GM21360 (cell line): Measurements from ENCODE around the gene NDUFS4.
"Not testable (repeated sequence)": the region's sequence is repeated elsewhere in the genome, so short reads cannot be mapped to it uniquely, and the experiment has no call there.

Experiments
- ATAC-seq: cut with Tn5 transposase; IDR thresholded peaks from one replicate; pipeline ENCODE4 v1.9.1; 2021; ENCODE audit warnings: mild to moderate bottlenecking, moderate library complexity; ENCODE audit not compliant: unreplicated experiment

Gene NDUFS4

GRCh38 chr5:53560506-53561191 is at the start of gene NDUFS4:
Gene NDUFS4, plus strand, starts transcription at chr5:53560639. Its CDS starts 24 bp downstream, at chr5:53560663.
- ATAC-seq, result peak; percentile 93

GRCh38 chr5:53512539-53512938 is 47.9 kb upstream of the NDUFS4 start:
- no peak for ATAC-seq

GRCh38 chr5:53515988-53516387 is 44.5 kb upstream of the NDUFS4 start:
- no peak for ATAC-seq

GRCh38 chr5:53520813-53521212 is 39.6 kb upstream of the NDUFS4 start:
- ATAC-seq, result no peak

GRCh38 chr5:53537711-53538110 is 22.7 kb upstream of the NDUFS4 start:
- ATAC-seq, result no peak

- ATAC-seq, result not testable (repeated sequence)
Observed at GRCh38 chr5:53540739-53541138, 19.7 kb upstream of the NDUFS4 start.

GRCh38 chr5:53541859-53542258 is 18.6 kb upstream of the NDUFS4 start:
- no peak for ATAC-seq

- no peak for ATAC-seq
Observed at GRCh38 chr5:53542926-53543325, 17.5 kb upstream of the NDUFS4 start.

- no peak for ATAC-seq
Observed at GRCh38 chr5:53543401-53543800, 17.0 kb upstream of the NDUFS4 start.

- ATAC-seq, result no peak
Observed at GRCh38 chr5:53545744-53546143, 14.7 kb upstream of the NDUFS4 start.

- ATAC-seq, result no peak
Observed at GRCh38 chr5:53547226-53547625, 13.2 kb upstream of the NDUFS4 start.

GRCh38 chr5:53548501-53548900 is 11.9 kb upstream of the NDUFS4 start:
- not testable (repeated sequence) for ATAC-seq

- no peak for ATAC-seq
Observed at GRCh38 chr5:53549792-53550191, 10.6 kb upstream of the NDUFS4 start.

GRCh38 chr5:53552561-53552960 is 7.9 kb upstream of the NDUFS4 start:
- no peak for ATAC-seq

GRCh38 chr5:53554444-53554843 is 6.0 kb upstream of the NDUFS4 start:
- no peak for ATAC-seq

- ATAC-seq, result no peak
Observed at GRCh38 chr5:53555160-53555559, 5.3 kb upstream of the NDUFS4 start.

- ATAC-seq, result no peak
Observed at GRCh38 chr5:53556001-53556400, 4.4 kb upstream of the NDUFS4 start.

GRCh38 chr5:53557386-53557785 is 3.1 kb upstream of the NDUFS4 start:
- no peak for ATAC-seq

GRCh38 chr5:53558966-53559365 is 1.5 kb upstream of the NDUFS4 start:
- no peak for ATAC-seq

- ATAC-seq, result peak; percentile 5
Observed at GRCh38 chr5:53560028-53560427, 411 bp upstream of the NDUFS4 start.

GRCh38 chr5:53568401-53568800 is 8.0 kb downstream of the NDUFS4 start:
- ATAC-seq, result no peak

- ATAC-seq, result no peak
Observed at GRCh38 chr5:53568871-53569270, 8.4 kb downstream of the NDUFS4 start.

GRCh38 chr5:53569453-53569852 is 9.0 kb downstream of the NDUFS4 start:
- ATAC-seq, result no peak
